Measurements from ENCODE around the gene ASTN2. TPM values are rescaled to one million over a fixed set of nuclear protein-coding genes. Genes with fewer than 3 reads are reported as not detected.

ASTN2 gene
- total RNA-seq, 2 experiments from 2014 or later, result 3.9 TPM

- no peak for DNase-seq
- Mint-ChIP-seq H3K4me3 (no peak overlapping the region), H3K4me1 (no peaks in the 10 kb centered on the region), H3K27ac (no peak overlapping the region), H3K9me3 (peaks cover 3% of the 10 kb centered on the region), H3K27me3 (peaks cover 17% of the 10 kb centered on the region), H3K36me3 (no peaks in the 10 kb centered on the region)
Observed at GRCh38 chr9:117407436-117408022, 7.3 kb downstream of the ASTN2 start.

GRCh38 chr9:117405950-117406705, 8.7 kb downstream of the ASTN2 start:
- Mint-ChIP-seq H3K4me1 (no peaks in the 10 kb centered on the region), H3K4me3 (no peak overlapping the region), H3K27me3 (peaks cover 3% of the 10 kb centered on the region), H3K9me3 (peaks cover 2% of the 10 kb centered on the region), H3K36me3 (no peaks in the 10 kb centered on the region), H3K27ac (no peak overlapping the region)
- DNase-seq, result no peak

- DNase-seq, result no peak
Observed at GRCh38 chr9:117403848-117404247, 11.0 kb downstream of the ASTN2 start.

GRCh38 chr9:117403403-117403811, 11.4 kb downstream of the ASTN2 start:
- DNase-seq, result no peak
- Mint-ChIP-seq H3K4me1 (no peaks in the 10 kb centered on the region), H3K27ac (no peak overlapping the region)

More at GRCh38 chr9:117403848-117404247, 11.0 kb downstream of the ASTN2 start:
- H3K9me3 Mint-ChIP-seq, result peaks cover 1% of the 10 kb centered on the region
- no peaks in the 10 kb centered on the region for H3K4me1 Mint-ChIP-seq
- no peaks in the 10 kb centered on the region for H3K36me3 Mint-ChIP-seq
- H3K27ac Mint-ChIP-seq, result no peak overlapping the region
- H3K4me3 Mint-ChIP-seq, result no peak overlapping the region
- no peaks in the 10 kb centered on the region for H3K27me3 Mint-ChIP-seq

GRCh38 chr9:117400171-117400570, 14.7 kb downstream of the ASTN2 start:
- Mint-ChIP-seq H3K27me3 (peaks cover 5% of the 10 kb centered on the region), H3K27ac (no peak overlapping the region), H3K4me3 (no peak overlapping the region), H3K36me3 (no peaks in the 10 kb centered on the region), H3K4me1 (no peaks in the 10 kb centered on the region), H3K9me3 (peaks cover 1% of the 10 kb centered on the region)
- DNase-seq, result no peak

More at GRCh38 chr9:117403403-117403811, 11.4 kb downstream of the ASTN2 start:
- H3K27me3 Mint-ChIP-seq, result no peaks in the 10 kb centered on the region
- H3K4me3 Mint-ChIP-seq, result no peak overlapping the region
- H3K36me3 Mint-ChIP-seq, result no peaks in the 10 kb centered on the region
- H3K9me3 Mint-ChIP-seq, result peaks cover 1% of the 10 kb centered on the region

GRCh38 chr9:117395151-117395650, 19.7 kb downstream of the ASTN2 start:
- Mint-ChIP-seq H3K27ac (no peak overlapping the region), H3K9me3 (peaks cover 3% of the 10 kb centered on the region), H3K4me3 (no peak overlapping the region), H3K36me3 (no peaks in the 10 kb centered on the region), H3K27me3 (peaks cover 5% of the 10 kb centered on the region), H3K4me1 (no peaks in the 10 kb centered on the region)
- no peak for DNase-seq

- Mint-ChIP-seq H3K9me3 (peaks cover 3% of the 10 kb centered on the region), H3K4me3 (no peak overlapping the region), H3K4me1 (no peaks in the 10 kb centered on the region), H3K27ac (no peak overlapping the region), H3K36me3 (no peaks in the 10 kb centered on the region), H3K27me3 (peaks cover 7% of the 10 kb centered on the region)
- no peak for DNase-seq
Observed at GRCh38 chr9:117394655-117395054, 20.2 kb downstream of the ASTN2 start.

GRCh38 chr9:117392992-117393391, 21.9 kb downstream of the ASTN2 start:
- no peaks in the 10 kb centered on the region for H3K36me3 Mint-ChIP-seq
- no peak for DNase-seq
- no peak overlapping the region for H3K4me3 Mint-ChIP-seq
- no peaks in the 10 kb centered on the region for H3K4me1 Mint-ChIP-seq
- H3K27ac Mint-ChIP-seq, result no peak overlapping the region
- H3K9me3 Mint-ChIP-seq, result peaks cover 6% of the 10 kb centered on the region
- peaks cover 9% of the 10 kb centered on the region for H3K27me3 Mint-ChIP-seq

- no peak overlapping the region for H3K4me3 Mint-ChIP-seq
- peaks cover 6% of the 10 kb centered on the region for H3K9me3 Mint-ChIP-seq
Observed at GRCh38 chr9:117387422-117387821, 27.4 kb downstream of the ASTN2 start.

GRCh38 chr9:117379341-117379740, 35.5 kb downstream of the ASTN2 start:
- Mint-ChIP-seq H3K4me3 (no peak overlapping the region), H3K9me3 (peaks cover 4% of the 10 kb centered on the region), H3K36me3 (no peaks in the 10 kb centered on the region), H3K4me1 (no peaks in the 10 kb centered on the region), H3K27me3 (peaks cover 3% of the 10 kb centered on the region), H3K27ac (no peak overlapping the region)
- DNase-seq, result no peak

More at GRCh38 chr9:117387422-117387821, 27.4 kb downstream of the ASTN2 start:
- H3K36me3 Mint-ChIP-seq, result no peaks in the 10 kb centered on the region
- DNase-seq, result no peak
- no peak overlapping the region for H3K27ac Mint-ChIP-seq
- no peaks in the 10 kb centered on the region for H3K4me1 Mint-ChIP-seq
- peaks cover 4% of the 10 kb centered on the region for H3K27me3 Mint-ChIP-seq

GRCh38 chr9:117377046-117377445, 37.8 kb downstream of the ASTN2 start:
- H3K27me3 Mint-ChIP-seq, result peaks cover 3% of the 10 kb centered on the region
- H3K4me1 Mint-ChIP-seq, result no peaks in the 10 kb centered on the region
- H3K4me3 Mint-ChIP-seq, result no peak overlapping the region
- H3K27ac Mint-ChIP-seq, result no peak overlapping the region
- H3K9me3 Mint-ChIP-seq, result peaks cover 4% of the 10 kb centered on the region
- DNase-seq, result no peak
- no peaks in the 10 kb centered on the region for H3K36me3 Mint-ChIP-seq

- no peak for DNase-seq
- Mint-ChIP-seq H3K36me3 (no peaks in the 10 kb centered on the region), H3K4me1 (no peaks in the 10 kb centered on the region), H3K27me3 (peaks cover 3% of the 10 kb centered on the region), H3K27ac (no peak overlapping the region), H3K9me3 (peaks cover 4% of the 10 kb centered on the region), H3K4me3 (no peak overlapping the region)
Observed at GRCh38 chr9:117375956-117376355, 38.9 kb downstream of the ASTN2 start.

GRCh38 chr9:117374076-117374725, 40.7 kb downstream of the ASTN2 start:
- no peaks in the 10 kb centered on the region for H3K36me3 Mint-ChIP-seq
- no peaks in the 10 kb centered on the region for H3K27me3 Mint-ChIP-seq
- no peaks in the 10 kb centered on the region for H3K4me1 Mint-ChIP-seq
- no peak overlapping the region for H3K4me3 Mint-ChIP-seq
- H3K9me3 Mint-ChIP-seq, result peaks cover 2% of the 10 kb centered on the region
- no peak for DNase-seq
- no peak overlapping the region for H3K27ac Mint-ChIP-seq

- H3K27ac Mint-ChIP-seq, result no peak overlapping the region
- H3K4me1 Mint-ChIP-seq, result no peaks in the 10 kb centered on the region
- no peaks in the 10 kb centered on the region for H3K27me3 Mint-ChIP-seq
- H3K36me3 Mint-ChIP-seq, result no peaks in the 10 kb centered on the region
- no peak for DNase-seq
- H3K4me3 Mint-ChIP-seq, result no peak overlapping the region
- peaks cover 2% of the 10 kb centered on the region for H3K9me3 Mint-ChIP-seq
Observed at GRCh38 chr9:117368684-117369230, 46.1 kb downstream of the ASTN2 start.

GRCh38 chr9:117365438-117365837, 49.4 kb downstream of the ASTN2 start:
- Mint-ChIP-seq H3K4me1 (no peaks in the 10 kb centered on the region), H3K27me3 (peaks cover 7% of the 10 kb centered on the region)

More at GRCh38 chr9:117365438-117365837, 49.4 kb downstream of the ASTN2 start:
- DNase-seq, result no peak
- Mint-ChIP-seq H3K4me3 (no peak overlapping the region), H3K36me3 (no peaks in the 10 kb centered on the region), H3K9me3 (peaks cover 2% of the 10 kb centered on the region), H3K27ac (no peak overlapping the region)
